Neural progenitor cell (in vitro differentiated cells): ENCODE measurements around the gene IFNG. TPM values are rescaled to one million over a fixed set of nuclear protein-coding genes. Genes with fewer than 3 reads are reported as not detected.

Experiments used
- DNase-seq: peaks from one replicate; pipeline ENCODE4 v3.0.0-alpha.2; 2016; ENCODE audit warnings: low spot score
- H2AFZ ChIP-seq: fragments of 200-600 bp; sonication (generic); replicated peaks from 2 replicates; pipeline ENCODE4 v1.6.1; 2016; ENCODE audit warnings: antibody characterized with exemption
- H3F3A ChIP-seq: fragments of 200-600 bp; sonication (generic); 2 replicates; pipeline ENCODE4 v1.6.1; 2016; ENCODE audit warnings: antibody characterized with exemption, low read depth
- H3K27ac ChIP-seq: fragments of 200-600 bp; sonication (generic); 2 replicates; pipeline ENCODE4 v1.5.1; 2016; ENCODE audit warnings: mild to moderate bottlenecking
- H3K27me3 ChIP-seq: fragments of 200-600 bp; sonication (generic); 2 replicates; pipeline ENCODE4 v1.6.1; 2016; ENCODE audit warnings: mild to moderate bottlenecking, moderate library complexity
- H3K36me3 ChIP-seq: fragments of 200-600 bp; sonication (generic); 2 replicates; pipeline ENCODE4 v1.5.1; 2016
- H3K4me1 ChIP-seq: fragments of 200-600 bp; sonication (generic); 2 replicates; pipeline ENCODE4 v1.6.1; 2016; ENCODE audit warnings: mixed run types
- H3K4me2 ChIP-seq: fragments of 200-600 bp; sonication (generic); 2 replicates; pipeline ENCODE4 v1.6.1; 2016
- H3K4me3 ChIP-seq: fragments of 200-600 bp; sonication (generic); 2 replicates; pipeline ENCODE4 v1.5.1; 2016
- H3K79me2 ChIP-seq: fragments of 200-600 bp; sonication (generic); 2 replicates; pipeline ENCODE4 v1.6.1; 2016; ENCODE audit warnings: low read depth
- H3K9ac ChIP-seq: fragments of 200-600 bp; sonication (generic); 2 replicates; pipeline ENCODE4 v1.6.1; 2016
- H3K9me3 ChIP-seq: fragments of 200-600 bp; sonication (generic); 2 replicates; pipeline ENCODE4 v1.5.1; 2016; ENCODE audit warnings: low read depth
- H4K20me1 ChIP-seq: fragments of 200-600 bp; sonication (generic); 2 replicates; pipeline ENCODE4 v1.6.1; 2016; ENCODE audit warnings: low read depth
- H3K27ac Mint-ChIP-seq: 3 replicates; pipeline ENCODE4 v1.8.0; 2021; ENCODE audit warnings: mixed read lengths
- H3K27me3 Mint-ChIP-seq: 2 replicates; pipeline ENCODE4 v1.8.0; 2022; ENCODE audit warnings: low read depth, mild to moderate bottlenecking, inconsistent platforms, moderate library complexity, mixed read lengths; ENCODE audit not compliant: insufficient read depth
- H3K36me3 Mint-ChIP-seq: 3 replicates; pipeline ENCODE4 v1.8.0; 2021; ENCODE audit warnings: mixed read lengths
- H3K4me1 Mint-ChIP-seq: 3 replicates; pipeline ENCODE4 v1.8.0; 2021; ENCODE audit warnings: mixed read lengths
- H3K4me3 Mint-ChIP-seq: 3 replicates; pipeline ENCODE4 v1.8.0; 2021; ENCODE audit warnings: mild to moderate bottlenecking, moderate library complexity, mixed read lengths
- H3K9me3 Mint-ChIP-seq: 3 replicates; pipeline ENCODE4 v1.8.0; 2020; ENCODE audit warnings: mixed read lengths
- EZH2 ChIP-seq: fragments of 200-600 bp; sonication (generic); IDR thresholded peaks from 2 replicates; pipeline ENCODE4 v1.6.1; 2017; ENCODE audit warnings: antibody characterized with exemption, mild to moderate bottlenecking, moderate library complexity
- EZH2phosphoT487 ChIP-seq: fragments of 200-600 bp; sonication (generic); IDR thresholded peaks from 2 replicates; pipeline ENCODE4 v1.6.1; 2017; ENCODE audit warnings: antibody characterized with exemption
- total RNA-seq: library from RNA; depleted of rRNA; stranded (reverse); fragments of >200 nt; gene quantifications from 2 replicates; pipeline ENCODE4 v1.2.3, GENCODE V29; 2015; ENCODE audit warnings: low replicate concordance
- TF ChIP-seq, protein P1 (sequence below): fragments of 200-600 bp; sonication (generic); IDR thresholded peaks from 2 replicates; pipeline ENCODE4 v1.5.1; 2017; ENCODE audit warnings: antibody characterized with exemption, mild to moderate bottlenecking

Gene IFNG
- total RNA-seq, 1 donor from 2014 or later = not detected

- Mint-ChIP-seq H3K4me1 (no peaks in the 10 kb centered on the region), H3K36me3 (no peaks in the 10 kb centered on the region), H3K27ac (no peak overlapping the region), H3K27me3 (peaks cover under 1% of the 10 kb centered on the region), H3K4me3 (no peak overlapping the region), H3K9me3 (peaks cover under 1% of the 10 kb centered on the region)
- Histone ChIP-seq H3K36me3 (no peaks in the 10 kb centered on the region), H2AFZ (no peak overlapping the region), H3K27ac (no peak overlapping the region), H3K9me3 (no peaks in the 10 kb centered on the region), H4K20me1 (no peaks in the 10 kb centered on the region), H3K27me3 (no peaks in the 10 kb centered on the region), H3F3A (no peaks in the 10 kb centered on the region), H3K4me1 (no peaks in the 10 kb centered on the region), H3K9ac (no peak overlapping the region), H3K79me2 (no peaks in the 10 kb centered on the region), H3K4me3 (no peak overlapping the region), H3K4me2 (no peak overlapping the region)
- no peak for DNase-seq
- no peak for TF ChIP-seq EZH2
- TF ChIP-seq EZH2phosphoT487 = no peak
Measured at GRCh38 chr12:68156636-68157035, 2.9 kb downstream of the IFNG start.

GRCh38 chr12:68154779-68155178 lies 4.8 kb downstream of the IFNG start:
- H3K27me3 Mint-ChIP-seq = peaks cover 2% of the 10 kb centered on the region
- no peak overlapping the region for H3K27ac Mint-ChIP-seq
- Histone ChIP-seq H3K27me3 (no peaks in the 10 kb centered on the region), H3K9ac (no peak overlapping the region), H3K4me3 (no peak overlapping the region), H3K4me1 (no peaks in the 10 kb centered on the region), H3K4me2 (no peak overlapping the region), H4K20me1 (no peaks in the 10 kb centered on the region), H3F3A (no peaks in the 10 kb centered on the region), H2AFZ (no peak overlapping the region), H3K9me3 (no peaks in the 10 kb centered on the region), H3K36me3 (no peaks in the 10 kb centered on the region), H3K27ac (no peak overlapping the region), H3K79me2 (no peaks in the 10 kb centered on the region)
- H3K9me3 Mint-ChIP-seq = peaks cover 2% of the 10 kb centered on the region
- DNase-seq = no peak
- H3K4me3 Mint-ChIP-seq = no peak overlapping the region
- TF ChIP-seq, protein P1, sequence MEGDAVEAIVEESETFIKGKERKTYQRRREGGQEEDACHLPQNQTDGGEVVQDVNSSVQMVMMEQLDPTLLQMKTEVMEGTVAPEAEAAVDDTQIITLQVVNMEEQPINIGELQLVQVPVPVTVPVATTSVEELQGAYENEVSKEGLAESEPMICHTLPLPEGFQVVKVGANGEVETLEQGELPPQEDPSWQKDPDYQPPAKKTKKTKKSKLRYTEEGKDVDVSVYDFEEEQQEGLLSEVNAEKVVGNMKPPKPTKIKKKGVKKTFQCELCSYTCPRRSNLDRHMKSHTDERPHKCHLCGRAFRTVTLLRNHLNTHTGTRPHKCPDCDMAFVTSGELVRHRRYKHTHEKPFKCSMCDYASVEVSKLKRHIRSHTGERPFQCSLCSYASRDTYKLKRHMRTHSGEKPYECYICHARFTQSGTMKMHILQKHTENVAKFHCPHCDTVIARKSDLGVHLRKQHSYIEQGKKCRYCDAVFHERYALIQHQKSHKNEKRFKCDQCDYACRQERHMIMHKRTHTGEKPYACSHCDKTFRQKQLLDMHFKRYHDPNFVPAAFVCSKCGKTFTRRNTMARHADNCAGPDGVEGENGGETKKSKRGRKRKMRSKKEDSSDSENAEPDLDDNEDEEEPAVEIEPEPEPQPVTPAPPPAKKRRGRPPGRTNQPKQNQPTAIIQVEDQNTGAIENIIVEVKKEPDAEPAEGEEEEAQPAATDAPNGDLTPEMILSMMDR = no peak
- TF ChIP-seq EZH2phosphoT487 = no peak
- TF ChIP-seq EZH2 = no peak
- no peaks in the 10 kb centered on the region for H3K4me1 Mint-ChIP-seq
- H3K36me3 Mint-ChIP-seq = no peaks in the 10 kb centered on the region

DNA sequence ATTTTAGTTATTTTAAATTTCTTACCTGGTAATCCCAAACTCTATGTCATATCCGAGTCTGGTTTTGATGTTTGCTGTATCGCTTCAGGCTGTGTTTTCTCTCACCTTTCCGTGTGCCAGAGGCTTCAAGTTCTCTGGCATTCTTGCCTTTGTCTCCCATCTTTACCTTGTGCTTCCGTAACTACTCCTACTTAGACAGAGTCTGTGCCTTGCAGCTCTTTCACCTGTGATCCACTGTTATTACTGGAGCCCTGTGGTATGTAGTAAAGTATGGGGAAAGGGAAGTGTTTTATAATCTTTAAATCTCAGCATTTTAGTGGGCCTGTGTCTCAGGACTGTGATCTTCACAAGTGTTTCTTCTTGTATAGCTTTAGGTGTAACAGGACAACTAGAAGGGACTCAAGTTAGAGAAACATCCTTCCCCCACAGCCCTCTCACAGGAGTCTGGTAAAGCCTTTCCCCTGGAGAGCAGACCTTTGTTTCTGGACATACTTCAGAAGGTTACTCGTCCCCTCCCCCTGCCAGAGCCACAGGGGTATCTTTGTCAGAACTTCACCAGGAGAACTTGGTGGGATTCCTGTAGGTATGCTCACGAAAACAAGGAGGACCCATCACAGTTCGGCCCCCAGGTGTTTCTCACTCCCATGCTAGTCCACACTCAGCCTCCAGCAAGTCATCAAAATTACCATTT lies 11.1 kb downstream of the IFNG start:
- peaks cover 2% of the 10 kb centered on the region for H3K9me3 Mint-ChIP-seq
- H4K20me1 ChIP-seq = no peaks in the 10 kb centered on the region
- H2AFZ ChIP-seq = no peak overlapping the region
- no peak overlapping the region for H3K27ac ChIP-seq
- no peaks in the 10 kb centered on the region for H3K79me2 ChIP-seq
- DNase-seq = peak; percentile 3
- no peaks in the 10 kb centered on the region for H3K36me3 ChIP-seq
- no peak overlapping the region for H3K4me3 ChIP-seq
- H3K36me3 Mint-ChIP-seq = no peaks in the 10 kb centered on the region
- H3K9ac ChIP-seq = no peak overlapping the region
- TF ChIP-seq, protein P1 = no peak
- TF ChIP-seq EZH2phosphoT487 (no peak), EZH2 (no peak)
- no peaks in the 10 kb centered on the region for H3F3A ChIP-seq
- no peak overlapping the region for H3K4me3 Mint-ChIP-seq
- H3K9me3 ChIP-seq = no peaks in the 10 kb centered on the region
- H3K27ac Mint-ChIP-seq = no peak overlapping the region
- peaks cover 8% of the 10 kb centered on the region for H3K4me1 Mint-ChIP-seq
- H3K4me1 ChIP-seq = peaks cover 24% of the 10 kb centered on the region
- H3K4me2 ChIP-seq = peak overlapping the region; percentile 43
- H3K27me3 ChIP-seq = no peaks in the 10 kb centered on the region
- H3K27me3 Mint-ChIP-seq = peaks cover 2% of the 10 kb centered on the region

DNA sequence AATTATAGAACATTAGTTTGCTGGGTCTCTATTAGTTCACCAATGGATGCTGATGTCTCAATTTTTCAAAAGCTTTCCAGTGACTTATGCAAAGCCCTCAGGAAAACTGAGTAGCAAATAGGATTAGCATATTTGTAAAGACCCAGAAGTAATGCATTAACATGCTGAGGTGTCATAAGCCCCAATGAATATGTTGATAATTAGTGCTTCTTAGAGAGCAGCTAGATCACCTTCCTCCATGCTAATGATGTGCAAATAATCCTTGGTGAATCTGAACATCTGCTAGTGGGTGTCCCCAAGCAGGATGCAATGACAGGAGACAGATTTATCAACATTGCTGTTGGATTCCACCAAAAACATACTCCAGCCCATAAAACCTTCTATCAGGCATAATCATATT lies 19.0 kb downstream of the IFNG start:
- peaks cover 4% of the 10 kb centered on the region for H3K4me1 ChIP-seq
- no peak overlapping the region for H3K4me3 Mint-ChIP-seq
- no peak overlapping the region for H3K4me3 ChIP-seq
- peaks cover 7% of the 10 kb centered on the region for H3K27me3 Mint-ChIP-seq
- TF ChIP-seq EZH2phosphoT487 (no peak), EZH2 (no peak)
- TF ChIP-seq, protein P1 = no peak
- H3K4me2 ChIP-seq = no peak overlapping the region
- H3K9me3 Mint-ChIP-seq = no peaks in the 10 kb centered on the region
- no peak overlapping the region for H2AFZ ChIP-seq
- no peak overlapping the region for H3K9ac ChIP-seq
- H4K20me1 ChIP-seq = no peaks in the 10 kb centered on the region
- H3K4me1 Mint-ChIP-seq = no peaks in the 10 kb centered on the region
- no peaks in the 10 kb centered on the region for H3K27me3 ChIP-seq
- H3F3A ChIP-seq = no peaks in the 10 kb centered on the region
- DNase-seq = no peak
- H3K27ac ChIP-seq = no peak overlapping the region
- H3K36me3 Mint-ChIP-seq = no peaks in the 10 kb centered on the region
- no peak overlapping the region for H3K27ac Mint-ChIP-seq
- no peaks in the 10 kb centered on the region for H3K9me3 ChIP-seq
- no peaks in the 10 kb centered on the region for H3K36me3 ChIP-seq
- H3K79me2 ChIP-seq = no peaks in the 10 kb centered on the region
